Cardiac muscle cell (in vitro differentiated cells and primary cell): Measurements from ENCODE around the gene DENND11. TPM values are rescaled to one million over a fixed set of nuclear protein-coding genes. Genes with fewer than 3 reads are reported as not detected.

ENCODE experiments used
- DNase-seq, 2 donors: peaks; one replicate each; pipeline versions ENCODE4 v3.0.0 to v3.0.0-alpha.2; 2010 to 2017; ENCODE audit warnings: low read depth in 1 of 2, low spot score in 1 of 2
- H3K27ac ChIP-seq: fragments of 200-600 bp; sonication (generic); 2 replicates; pipeline ENCODE4 v1.5.1; 2016
- H3K27me3 ChIP-seq: fragments of 200-600 bp; sonication (generic); 2 replicates; pipeline ENCODE4 v1.6.0; 2016; ENCODE audit warnings: control low read depth
- H3K36me3 ChIP-seq: fragments of 200-600 bp; sonication (generic); 2 replicates; pipeline ENCODE4 v1.5.1; 2016; ENCODE audit warnings: control low read depth
- H3K4me1 ChIP-seq: fragments of 200-600 bp; sonication (generic); 2 replicates; pipeline ENCODE4 v1.8.1; 2017; ENCODE audit warnings: low read depth, mild to moderate bottlenecking, mixed run types
- H3K4me3 ChIP-seq: fragments of 200-600 bp; sonication (generic); 2 replicates; pipeline ENCODE4 v1.5.1; 2016; ENCODE audit warnings: mild to moderate bottlenecking
- H3K9me3 ChIP-seq: fragments of 200-600 bp; sonication (generic); 2 replicates; pipeline ENCODE4 v1.5.1; 2017; ENCODE audit warnings: low read depth, mild to moderate bottlenecking, control low read depth
- CTCF ChIP-seq: IDR thresholded peaks from 2 replicates; pipeline ENCODE4 v1.5.1; 2012; ENCODE audit warnings: low read depth, mild to moderate bottlenecking, low read length
- polyA plus RNA-seq: library from polyadenylated mRNA; unstranded; fragments of >200 nt; fragmentation: Nextera tagmentation; extraction: Ambion mirVana; gene quantifications from 2 replicates; pipeline ENCODE4 v1.2.1, GENCODE V29; 2016
- total RNA-seq: library from RNA; depleted of rRNA; stranded (reverse); fragments of >200 nt; gene quantifications from 2 replicates; pipeline ENCODE4 v1.2.3, GENCODE V29; 2016

The DENND11 gene
- total and polyA plus RNA-seq, 2 experiments from 2014 or later = 5.0 to 15.5 TPM

GRCh38 chr7:141663081-141663849 lies 38.7 kb downstream of the DENND11 start:
- H3K4me3 ChIP-seq = no peak overlapping the region
- H3K27ac ChIP-seq = no peak overlapping the region
- no peak for TF ChIP-seq CTCF
- H3K9me3 ChIP-seq = no peaks in the 10 kb centered on the region
- no peaks in the 10 kb centered on the region for H3K27me3 ChIP-seq
- peak in 1 of 2 donors; percentile 20 for DNase-seq
- H3K36me3 ChIP-seq = peaks cover 31% of the 10 kb centered on the region
- H3K4me1 ChIP-seq = no peaks in the 10 kb centered on the region

GRCh38 chr7:141660259-141660658 lies 41.7 kb downstream of the DENND11 start:
- H3K27me3 ChIP-seq = no peaks in the 10 kb centered on the region
- H3K36me3 ChIP-seq = peaks cover 34% of the 10 kb centered on the region
- no peak overlapping the region for H3K27ac ChIP-seq
- no peak overlapping the region for H3K4me3 ChIP-seq
- no peak for DNase-seq
- TF ChIP-seq CTCF = no peak
- no peaks in the 10 kb centered on the region for H3K4me1 ChIP-seq
- H3K9me3 ChIP-seq = no peaks in the 10 kb centered on the region

DNA sequence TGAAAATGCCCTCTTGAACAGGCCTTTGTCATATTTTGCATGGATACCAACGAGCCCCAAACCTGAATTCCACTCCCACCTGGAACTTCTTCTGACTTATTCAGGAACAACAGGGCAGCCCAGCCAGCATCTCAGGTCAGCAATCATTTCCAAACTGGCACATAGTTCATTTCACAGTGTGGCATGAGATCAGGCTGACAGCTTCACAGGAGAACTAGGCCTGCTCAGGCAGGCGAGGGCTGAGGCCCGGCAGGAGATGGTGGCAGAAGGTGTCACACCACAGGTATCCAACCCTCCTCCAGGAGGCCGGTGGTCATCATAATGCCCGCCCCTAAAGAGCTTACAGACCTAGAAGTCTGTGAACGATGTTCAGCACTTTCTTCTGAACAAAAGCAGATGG lies 42.5 kb downstream of the DENND11 start:
- Histone ChIP-seq H3K4me1 (no peaks in the 10 kb centered on the region), H3K27ac (no peak overlapping the region), H3K4me3 (no peak overlapping the region), H3K27me3 (no peaks in the 10 kb centered on the region), H3K9me3 (no peaks in the 10 kb centered on the region), H3K36me3 (peaks cover 33% of the 10 kb centered on the region)
- no peak for TF ChIP-seq CTCF
- DNase-seq = no peak

GRCh38 chr7:141654551-141654950 lies 47.4 kb downstream of the DENND11 start:
- H3K27me3 ChIP-seq = no peaks in the 10 kb centered on the region
- H3K4me3 ChIP-seq = no peak overlapping the region
- peak overlapping the region; percentile 29 for H3K27ac ChIP-seq
- H3K4me1 ChIP-seq = no peaks in the 10 kb centered on the region
- TF ChIP-seq CTCF = peak; percentile 78
- peaks cover 7% of the 10 kb centered on the region for H3K36me3 ChIP-seq
- no peaks in the 10 kb centered on the region for H3K9me3 ChIP-seq
- peak; percentile 76 to 80 for DNase-seq

- H3K36me3 ChIP-seq = peaks cover 7% of the 10 kb centered on the region
- no peaks in the 10 kb centered on the region for H3K9me3 ChIP-seq
- H3K4me1 ChIP-seq = no peaks in the 10 kb centered on the region
- H3K4me3 ChIP-seq = no peak overlapping the region
- DNase-seq = no peak
- no peak overlapping the region for H3K27ac ChIP-seq
- no peak for TF ChIP-seq CTCF
- no peaks in the 10 kb centered on the region for H3K27me3 ChIP-seq
Observed at GRCh38 chr7:141652691-141653090, 49.3 kb downstream of the DENND11 start.

Other genes starting within 250 kb of the DENND11 start
- gene AGK, start 150.8 kb downstream of the DENND11 start, total RNA-seq = 25.6 and 32.0 TPM in 2 replicates
- 30.8 and 35.6 TPM in 2 replicates for gene AGK, start 150.8 kb downstream of the DENND11 start, polyA plus RNA-seq
- 0.07 and 0.09 TPM in 2 replicates for gene WEE2, start 6.2 kb upstream of the DENND11 start, total RNA-seq
- gene WEE2, start 6.2 kb upstream of the DENND11 start, polyA plus RNA-seq = not detected in 2 replicates
- gene SSBP1, start 36.2 kb upstream of the DENND11 start, total RNA-seq = 196 and 200 TPM in 2 replicates
- gene SSBP1, start 36.2 kb upstream of the DENND11 start, polyA plus RNA-seq = 250 and 294 TPM in 2 replicates
- 1.7 TPM in 1 of 2 replicates, not detected in the other for gene TAS2R3, start 61.9 kb upstream of the DENND11 start, total RNA-seq
- not detected in 2 replicates for gene TAS2R3, start 61.9 kb upstream of the DENND11 start, polyA plus RNA-seq
- 0.39 and 2.5 TPM in 2 replicates for gene TAS2R4, start 74.5 kb upstream of the DENND11 start, total RNA-seq
- 0.07 and 0.22 TPM in 2 replicates for gene TAS2R4, start 74.5 kb upstream of the DENND11 start, polyA plus RNA-seq
- gene TAS2R5, start 88.1 kb upstream of the DENND11 start, total RNA-seq = 0.35 and 1.1 TPM in 2 replicates
- 0.12 and 1.2 TPM in 2 replicates for gene TAS2R5, start 88.1 kb upstream of the DENND11 start, polyA plus RNA-seq
- not detected in 2 replicates for gene PRSS37, start 139.3 kb upstream of the DENND11 start, total RNA-seq
- gene PRSS37, start 139.3 kb upstream of the DENND11 start, polyA plus RNA-seq = 0.12 and 0.34 TPM in 2 replicates
- gene OR9A4, start 214.2 kb upstream of the DENND11 start, total RNA-seq = not detected in 2 replicates
- not detected in 2 replicates for gene OR9A4, start 214.2 kb upstream of the DENND11 start, polyA plus RNA-seq
- gene CLEC5A, start 244.8 kb upstream of the DENND11 start, total RNA-seq = not detected in 2 replicates
- not detected in 2 replicates for gene CLEC5A, start 244.8 kb upstream of the DENND11 start, polyA plus RNA-seq